HepG2 (cell line): ENCODE results near the gene NHLRC3. TPM values are rescaled to one million over a fixed set of nuclear protein-coding genes. Genes with fewer than 3 reads are reported as not detected.

Experiments
- REST ChIP-seq, 2 experiments: IDR thresholded peaks; 2 replicates each; pipeline ENCODE4 v1.6.1; 2011 to 2012; ENCODE audit warnings: low read length in 2 of 2, borderline replicate concordance in 1 of 2, low read depth in 1 of 2, mild to moderate bottlenecking in 1 of 2, moderate library complexity in 1 of 2
- THAP11 ChIP-seq: IDR thresholded peaks from 2 replicates; pipeline ENCODE4 v1.6.1; 2016; ENCODE audit warnings: missing biosample characterization, missing genetic modification reagents
- ZNF136 ChIP-seq: sonication (generic); formaldehyde crosslinking; IDR thresholded peaks from 2 replicates; pipeline ENCODE4 v1.8.1; 2022; ENCODE audit warnings: low read depth, mild to moderate bottlenecking, moderate library complexity, missing genetic modification reagents
- polyA plus RNA-seq, 8 experiments: library from polyadenylated mRNA; depleted of rRNA in 3 of 8; stranded (reverse) in 7 of 8; unstranded in 1 of 8; fragments of >200 nt; fragmentation: Illumina TruSeq in 4 of 8; extraction: Trizol in 4 of 8; gene quantifications; 2 replicates each; pipeline versions ENCODE4 v1.2.1 to v1.2.3, GENCODE V29; 2011 to 2016; ENCODE audit warnings: low read depth in 4 of 8, missing spikeins in 1 of 8, mixed read lengths in 1 of 8; ENCODE audit not compliant: insufficient read depth in 1 of 8
- total RNA-seq, 5 experiments: library from RNA; depleted of rRNA; stranded (reverse); fragments of >200 nt; fragmentation: Illumina TruSeq; extraction: Trizol; gene quantifications; 2 replicates each; pipeline ENCODE4 v1.2.3, GENCODE V29; 2016; ENCODE audit warnings: low read depth in 1 of 5
- TF ChIP-seq, protein P1 (sequence below): sonication (generic); formaldehyde crosslinking; conservative IDR thresholded peaks from 2 replicates; pipeline ENCODE4 v1.4.0; 2020; ENCODE audit warnings: mild to moderate bottlenecking, missing genetic modification reagents, moderate library complexity
- TF ChIP-seq, protein P2 (sequence below), 2 experiments: fragments of 450-650 bp in 1 of 2; sonication (generic) in 1 of 2; formaldehyde crosslinking; IDR thresholded peaks; 2 replicates each; pipeline versions ENCODE4 v1.5.0 to v1.8.0; 2020 to 2022; ENCODE audit warnings: mild to moderate bottlenecking in 1 of 2, missing genetic modification reagents in 1 of 2

The NHLRC3 gene
- total and polyA plus RNA-seq, 2 of the 13 experiments (the other 11 are each of a cell fraction or from before 2014, with no cell fraction given) = 19.9 to 29.8 TPM

GRCh38 chr13:38993381-38993780 lies 44.9 kb upstream of the NHLRC3 start (continued):
- no peak for TF ChIP-seq REST (IDR thresholded peaks at IDR 0.05; ENCODE audit: borderline replicate concordance in 1 of 2, low read depth in 1 of 2, low read length in 2 of 2)
- no peak for TF ChIP-seq THAP11 (CRISPR knock-in tag)
- TF ChIP-seq, protein P1, sequence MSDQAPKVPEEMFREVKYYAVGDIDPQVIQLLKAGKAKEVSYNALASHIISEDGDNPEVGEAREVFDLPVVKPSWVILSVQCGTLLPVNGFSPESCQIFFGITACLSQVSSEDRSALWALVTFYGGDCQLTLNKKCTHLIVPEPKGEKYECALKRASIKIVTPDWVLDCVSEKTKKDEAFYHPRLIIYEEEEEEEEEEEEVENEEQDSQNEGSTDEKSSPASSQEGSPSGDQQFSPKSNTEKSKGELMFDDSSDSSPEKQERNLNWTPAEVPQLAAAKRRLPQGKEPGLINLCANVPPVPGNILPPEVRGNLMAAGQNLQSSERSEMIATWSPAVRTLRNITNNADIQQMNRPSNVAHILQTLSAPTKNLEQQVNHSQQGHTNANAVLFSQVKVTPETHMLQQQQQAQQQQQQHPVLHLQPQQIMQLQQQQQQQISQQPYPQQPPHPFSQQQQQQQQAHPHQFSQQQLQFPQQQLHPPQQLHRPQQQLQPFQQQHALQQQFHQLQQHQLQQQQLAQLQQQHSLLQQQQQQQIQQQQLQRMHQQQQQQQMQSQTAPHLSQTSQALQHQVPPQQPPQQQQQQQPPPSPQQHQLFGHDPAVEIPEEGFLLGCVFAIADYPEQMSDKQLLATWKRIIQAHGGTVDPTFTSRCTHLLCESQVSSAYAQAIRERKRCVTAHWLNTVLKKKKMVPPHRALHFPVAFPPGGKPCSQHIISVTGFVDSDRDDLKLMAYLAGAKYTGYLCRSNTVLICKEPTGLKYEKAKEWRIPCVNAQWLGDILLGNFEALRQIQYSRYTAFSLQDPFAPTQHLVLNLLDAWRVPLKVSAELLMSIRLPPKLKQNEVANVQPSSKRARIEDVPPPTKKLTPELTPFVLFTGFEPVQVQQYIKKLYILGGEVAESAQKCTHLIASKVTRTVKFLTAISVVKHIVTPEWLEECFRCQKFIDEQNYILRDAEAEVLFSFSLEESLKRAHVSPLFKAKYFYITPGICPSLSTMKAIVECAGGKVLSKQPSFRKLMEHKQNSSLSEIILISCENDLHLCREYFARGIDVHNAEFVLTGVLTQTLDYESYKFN (CRISPR knock-in tag) = no peak
- no peak for TF ChIP-seq ZNF136
- TF ChIP-seq, protein P2, sequence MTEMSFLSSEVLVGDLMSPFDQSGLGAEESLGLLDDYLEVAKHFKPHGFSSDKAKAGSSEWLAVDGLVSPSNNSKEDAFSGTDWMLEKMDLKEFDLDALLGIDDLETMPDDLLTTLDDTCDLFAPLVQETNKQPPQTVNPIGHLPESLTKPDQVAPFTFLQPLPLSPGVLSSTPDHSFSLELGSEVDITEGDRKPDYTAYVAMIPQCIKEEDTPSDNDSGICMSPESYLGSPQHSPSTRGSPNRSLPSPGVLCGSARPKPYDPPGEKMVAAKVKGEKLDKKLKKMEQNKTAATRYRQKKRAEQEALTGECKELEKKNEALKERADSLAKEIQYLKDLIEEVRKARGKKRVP (CRISPR knock-in tag; IDR thresholded peaks at IDR 0.05) = no peak
